OCI-LY7 (cell line): ENCODE measurements around the gene PTH2R. TPM values are rescaled to one million over a fixed set of nuclear protein-coding genes. Genes with fewer than 3 reads are reported as not detected.

ENCODE experiments used
- BruUV-seq: library from RNA; stranded (reverse); fragments of 400-500 nt; replicated peaks from 2 replicates; lab custom pipeline; 2021; lab: Mats Ljungman, UMichigan
- CTCF ChIA-PET: fragments of 300-600 bp; sonication (Branson Sonifier 250); formaldehyde crosslinking; loops from one replicate; lab custom pipeline; 2022; ENCODE audit warnings: antibody characterized with exemption; ENCODE audit not compliant: unreplicated experiment; lab: Charles Lee
- POLR2A ChIA-PET: fragments of 300-600 bp; sonication (Branson Sonifier 250); formaldehyde crosslinking; loops from one replicate; lab custom pipeline; 2022; ENCODE audit warnings: antibody characterized with exemption; lab: Charles Lee
- DNase-seq: peaks from one replicate; pipeline ENCODE4 v3.0.0-alpha.2; 2015; ENCODE audit warnings: low spot score
- H2AFZ ChIP-seq: fragments of 200-600 bp; sonication (generic), shearing (Covaris generic); 2 replicates; pipeline ENCODE4 v1.6.1; 2014; ENCODE audit warnings: mild to moderate bottlenecking, antibody characterized with exemption, low read length, moderate library complexity
- H3K27ac ChIP-seq: fragments of 200-600 bp; sonication (generic); 2 replicates; pipeline ENCODE4 v1.5.1; 2014; ENCODE audit warnings: mixed run types, low read depth, mild to moderate bottlenecking, moderate library complexity, low read length, inconsistent platforms; ENCODE audit not compliant: poor library complexity, severe bottlenecking
- H3K36me3 ChIP-seq: fragments of 200-600 bp; sonication (generic); 2 replicates; pipeline ENCODE4 v1.6.1; 2014; ENCODE audit warnings: mild to moderate bottlenecking, antibody characterized with exemption, low read length, moderate library complexity, mixed read lengths; ENCODE audit not compliant: insufficient read depth
- H3K4me1 ChIP-seq: fragments of 200-600 bp; sonication (generic); 2 replicates; pipeline ENCODE4 v1.5.1; 2014; ENCODE audit warnings: mild to moderate bottlenecking, low read length; ENCODE audit not compliant: insufficient read depth, poor library complexity, severe bottlenecking
- H3K4me2 ChIP-seq: fragments of 200-600 bp; sonication (generic); 2 replicates; pipeline ENCODE4 v1.6.1; 2014; ENCODE audit warnings: mild to moderate bottlenecking, low read length
- H3K4me3 ChIP-seq: fragments of 200-600 bp; sonication (generic); 2 replicates; pipeline ENCODE4 v1.5.1; 2014; ENCODE audit warnings: mild to moderate bottlenecking, low read depth, low read length; ENCODE audit not compliant: poor library complexity, severe bottlenecking
- H3K79me2 ChIP-seq: fragments of 200-600 bp; sonication (generic); 2 replicates; pipeline ENCODE4 v1.6.1; 2016; ENCODE audit warnings: low read depth, mild to moderate bottlenecking, low read length, moderate library complexity, mixed read lengths; ENCODE audit not compliant: insufficient read depth
- H3K9me2 ChIP-seq: fragments of 200-600 bp; sonication (generic); 2 replicates; pipeline ENCODE4 v1.6.1; 2016; ENCODE audit warnings: mild to moderate bottlenecking, low read length, mixed read lengths; ENCODE audit not compliant: insufficient read depth
- H3K9me3 ChIP-seq: fragments of 200-600 bp; sonication (generic); 2 replicates; pipeline ENCODE4 v1.6.1; 2014; ENCODE audit warnings: mild to moderate bottlenecking, mixed run types, low read length, mixed read lengths
- H4K20me1 ChIP-seq: fragments of 200-600 bp; sonication (generic); 2 replicates; pipeline ENCODE4 v1.6.1; 2014; ENCODE audit warnings: mild to moderate bottlenecking, antibody characterized with exemption, low read length, moderate library complexity, mixed read lengths; ENCODE audit not compliant: insufficient read depth
- EZH2phosphoT487 ChIP-seq: fragments of 200-600 bp; sonication (generic); IDR thresholded peaks from 2 replicates; pipeline ENCODE4 v1.6.1; 2018; ENCODE audit warnings: low read depth, borderline replicate concordance, mild to moderate bottlenecking, mixed run types, antibody characterized with exemption, low read length, moderate library complexity, mixed read lengths
- intact Hi-C: fragments of 100-400 bp; cut with micrococcal nuclease; formaldehyde crosslinking; loops from one replicate; pipeline ENCODE4 v1.10.0; 2022; ENCODE audit not compliant: unreplicated experiment
- total RNA-seq, 2 experiments: library from RNA; depleted of rRNA in 1 of 2; stranded (reverse); fragments of >200 nt in 1 of 2; shearing (Covaris generic) in 1 of 2; gene quantifications; 2 replicates each; pipeline ENCODE4 v1.2.3, GENCODE V29; 2014 to 2022
- TF ChIP-seq, protein P1 (sequence below): fragments of 200-600 bp; sonication (generic); conservative IDR thresholded peaks from 2 replicates; pipeline ENCODE4 v1.5.1; 2014; ENCODE audit warnings: mild to moderate bottlenecking, antibody characterized with exemption, low read length, moderate library complexity, mixed read lengths

PTH2R gene
- total RNA-seq, 2 experiments from 2014 or later: 0.06 to 0.13 TPM

DNA sequence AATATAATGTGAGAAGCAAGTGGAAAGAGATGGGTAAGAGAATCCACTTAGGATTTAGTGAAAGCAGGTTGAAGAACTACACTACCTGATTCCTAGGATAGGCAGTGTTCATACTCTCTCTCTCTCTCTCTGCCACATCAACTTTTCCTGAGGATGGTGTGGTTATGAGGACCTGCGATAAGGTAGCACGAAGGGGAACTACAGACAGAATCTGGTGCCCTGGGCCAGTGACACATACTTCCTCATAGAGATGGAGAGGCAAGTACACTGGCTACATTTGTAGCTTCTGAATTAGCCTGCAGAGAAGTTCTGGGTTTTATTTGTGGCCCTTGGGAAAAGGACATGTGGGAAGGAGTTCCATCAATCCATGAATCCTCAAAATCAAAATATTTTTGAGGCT is 44.5 kb downstream of the PTH2R start:
- Histone ChIP-seq H4K20me1 (no peaks in the 10 kb centered on the region), H2AFZ (no peak overlapping the region), H3K79me2 (no peaks in the 10 kb centered on the region), H3K36me3 (no peaks in the 10 kb centered on the region), H3K4me2 (no peak overlapping the region), H3K9me2 (no peaks in the 10 kb centered on the region), H3K9me3 (no peaks in the 10 kb centered on the region), H3K4me3 (no peak overlapping the region), H3K27ac (no peak overlapping the region), H3K4me1 (no peaks in the 10 kb centered on the region)
- ChIA-PET CTCF (no interaction called here), POLR2A (no interaction called here)
- DNase-seq: no peak
- BruUV-seq: no TSS peak
- TF ChIP-seq, protein P1, sequence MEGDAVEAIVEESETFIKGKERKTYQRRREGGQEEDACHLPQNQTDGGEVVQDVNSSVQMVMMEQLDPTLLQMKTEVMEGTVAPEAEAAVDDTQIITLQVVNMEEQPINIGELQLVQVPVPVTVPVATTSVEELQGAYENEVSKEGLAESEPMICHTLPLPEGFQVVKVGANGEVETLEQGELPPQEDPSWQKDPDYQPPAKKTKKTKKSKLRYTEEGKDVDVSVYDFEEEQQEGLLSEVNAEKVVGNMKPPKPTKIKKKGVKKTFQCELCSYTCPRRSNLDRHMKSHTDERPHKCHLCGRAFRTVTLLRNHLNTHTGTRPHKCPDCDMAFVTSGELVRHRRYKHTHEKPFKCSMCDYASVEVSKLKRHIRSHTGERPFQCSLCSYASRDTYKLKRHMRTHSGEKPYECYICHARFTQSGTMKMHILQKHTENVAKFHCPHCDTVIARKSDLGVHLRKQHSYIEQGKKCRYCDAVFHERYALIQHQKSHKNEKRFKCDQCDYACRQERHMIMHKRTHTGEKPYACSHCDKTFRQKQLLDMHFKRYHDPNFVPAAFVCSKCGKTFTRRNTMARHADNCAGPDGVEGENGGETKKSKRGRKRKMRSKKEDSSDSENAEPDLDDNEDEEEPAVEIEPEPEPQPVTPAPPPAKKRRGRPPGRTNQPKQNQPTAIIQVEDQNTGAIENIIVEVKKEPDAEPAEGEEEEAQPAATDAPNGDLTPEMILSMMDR: no peak
- no peak for TF ChIP-seq EZH2phosphoT487
- intact Hi-C loops: loop anchor here (10.0 kb wide), 1 partner anchor 874 kb away; no protein-coding TSS in a partner anchor

DNA sequence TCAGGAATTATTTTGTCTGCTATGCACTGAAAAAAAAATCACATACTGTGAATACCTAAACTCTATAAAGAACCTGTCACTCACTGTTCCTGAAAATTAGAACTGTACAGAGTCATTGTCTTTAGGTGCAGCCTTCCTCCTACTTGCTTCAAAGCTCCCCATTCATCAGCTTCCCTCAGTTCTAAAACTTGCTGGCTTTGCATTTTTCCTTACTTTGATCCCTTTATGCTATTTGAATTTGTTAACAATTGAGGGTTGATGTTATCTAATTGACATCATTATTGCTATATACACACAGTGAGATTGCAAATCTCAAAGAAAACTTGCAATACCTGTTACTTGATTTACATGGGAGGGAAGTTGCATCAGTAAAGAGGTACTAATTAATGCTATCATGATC is 48.3 kb downstream of the PTH2R start:
- ChIA-PET CTCF (no interaction called here), POLR2A (no interaction called here)
- TF ChIP-seq, protein P1: no peak
- no peak for TF ChIP-seq EZH2phosphoT487
- DNase-seq: no peak
- Histone ChIP-seq H3K4me3 (no peak overlapping the region), H3K27ac (no peak overlapping the region), H4K20me1 (no peaks in the 10 kb centered on the region; the same call in 1 of the 2 replicates), H3K4me1 (no peaks in the 10 kb centered on the region), H3K4me2 (no peak overlapping the region), H3K9me2 (no peaks in the 10 kb centered on the region), H3K9me3 (no peaks in the 10 kb centered on the region), H2AFZ (no peak overlapping the region), H3K36me3 (no peaks in the 10 kb centered on the region), H3K79me2 (no peaks in the 10 kb centered on the region)
- intact Hi-C loops: loop anchor here (10.0 kb wide), 1 partner anchor 870 kb away; no protein-coding TSS in a partner anchor
- BruUV-seq: no TSS peak

DNA sequence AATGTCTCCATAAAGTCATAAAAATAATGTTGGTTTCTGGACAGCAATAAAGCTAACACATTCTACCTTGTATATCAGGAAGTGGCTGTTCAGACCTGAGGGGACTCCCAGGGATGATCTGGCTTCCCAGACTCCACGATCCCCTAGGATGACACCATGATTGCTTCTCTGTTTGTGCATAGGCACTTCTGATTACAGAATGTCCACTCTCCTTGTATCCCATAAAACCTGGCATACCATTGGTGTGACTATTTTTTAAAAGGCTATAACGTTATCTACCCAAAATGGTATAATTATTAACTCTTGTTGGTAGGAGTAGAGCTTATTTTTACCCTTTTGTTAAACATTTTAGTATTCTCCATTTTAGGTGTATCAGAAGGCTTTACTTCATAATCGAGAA is 57.1 kb downstream of the PTH2R start:
- BruUV-seq: no TSS peak
- H2AFZ ChIP-seq: no peak overlapping the region
- TF ChIP-seq EZH2phosphoT487: no peak
- TF ChIP-seq, protein P1: no peak
- H3K36me3 ChIP-seq: no peaks in the 10 kb centered on the region
- H3K27ac ChIP-seq: no peak overlapping the region
- no peaks in the 10 kb centered on the region for H3K79me2 ChIP-seq
- H3K4me2 ChIP-seq: no peak overlapping the region
- intact Hi-C loops: no loop called here
- CTCF ChIA-PET: no interaction called here
- H3K4me1 ChIP-seq: no peaks in the 10 kb centered on the region
- H3K9me2 ChIP-seq: no peaks in the 10 kb centered on the region
- no peaks in the 10 kb centered on the region for H3K9me3 ChIP-seq
- H3K4me3 ChIP-seq: no peak overlapping the region
- POLR2A ChIA-PET: interaction anchor here (0.6 to 1.4 kb wide), 2 partner anchors 9 to 25 kb away, joined by 3 to 4 read pairs; no protein-coding TSS in a partner anchor
- H4K20me1 ChIP-seq: no peaks in the 10 kb centered on the region; the same call in 1 of the 2 replicates
- no peak for DNase-seq
